Natural killer cell (primary cell): ENCODE measurements around the gene DOCK8. TPM values are rescaled to one million over a fixed set of nuclear protein-coding genes. Genes with fewer than 3 reads are reported as not detected.

ENCODE experiments used
- ATAC-seq, 3 donors: fragments of 150-1000 bp in 2 of 3; fragments of 200-7000 bp in 1 of 3; cut with Tn5 transposase; 1 replicate in 1 of 3; 2 replicates in 2 of 3; pipeline ENCODE4 v1.10.0; 2021; ENCODE audit warnings: mild to moderate bottlenecking in 2 of 3, moderate library complexity in 2 of 3
- DNase-seq, 2 donors: peaks; one replicate each; pipeline versions ENCODE4 v3.0.0 to v3.0.0-alpha.2; 2013 to 2021; ENCODE audit warnings: mixed read lengths in 1 of 2
- H3K27ac ChIP-seq: one replicate; pipeline ENCODE4 v1.5.1; 2013; ENCODE audit warnings: mild to moderate bottlenecking, low read length
- H3K27me3 ChIP-seq: one replicate; pipeline ENCODE4 v1.6.1; 2013; ENCODE audit warnings: low read length; ENCODE audit not compliant: control insufficient read depth, insufficient read depth
- H3K36me3 ChIP-seq: one replicate; pipeline ENCODE4 v1.6.1; 2013; ENCODE audit warnings: low read length; ENCODE audit not compliant: control insufficient read depth, insufficient read depth
- H3K4me1 ChIP-seq: one replicate; pipeline ENCODE4 v1.6.1; 2013; ENCODE audit warnings: low read length; ENCODE audit not compliant: control insufficient read depth, insufficient read depth
- H3K4me3 ChIP-seq: one replicate; pipeline ENCODE4 v1.5.1; 2013; ENCODE audit warnings: low read length
- H3K9me3 ChIP-seq: one replicate; pipeline ENCODE4 v1.6.1; 2013; ENCODE audit warnings: low read length; ENCODE audit not compliant: control insufficient read depth, insufficient read depth
- H3K27ac Mint-ChIP-seq, 2 donors: one replicate each; pipeline ENCODE4 v1.8.0; 2022; ENCODE audit warnings: mild to moderate bottlenecking in 2 of 2, mixed read lengths in 2 of 2, moderate library complexity in 1 of 2
- H3K27me3 Mint-ChIP-seq, 2 donors: one replicate each; pipeline ENCODE4 v1.8.0; 2022; ENCODE audit warnings: low read depth in 2 of 2, mixed read lengths in 2 of 2
- H3K36me3 Mint-ChIP-seq: one replicate; pipeline ENCODE4 v1.8.0; 2022; ENCODE audit warnings: mixed read lengths
- H3K4me1 Mint-ChIP-seq, 2 donors: one replicate each; pipeline ENCODE4 v1.8.0; 2022; ENCODE audit warnings: mixed read lengths in 2 of 2
- H3K4me3 Mint-ChIP-seq: one replicate; pipeline ENCODE4 v1.8.0; 2022; ENCODE audit warnings: mild to moderate bottlenecking, moderate library complexity, mixed read lengths
- H3K9me3 Mint-ChIP-seq, 2 donors: one replicate each; pipeline ENCODE4 v1.8.0; 2022; ENCODE audit warnings: mixed read lengths in 2 of 2
- CTCF ChIP-seq: fragments of 200-600 bp; IDR thresholded peaks from one replicate; pipeline ENCODE4 v1.8.0; 2022; ENCODE audit warnings: antibody characterized with exemption
- WGBS: methylation state at CpG from one replicate; pipeline ENCODE4 v1.1.7; 2013; ENCODE audit warnings: missing lambda C conversion rate; ENCODE audit not compliant: insufficient coverage; 5-methylcytosine and 5-hydroxymethylcytosine counted together
- intact Hi-C: fragments of 100-400 bp; cut with micrococcal nuclease; formaldehyde crosslinking; loops from one replicate; pipeline ENCODE4 v1.14.2; 2022
- total RNA-seq, 4 donors: library from RNA; stranded (reverse); fragments of 120-200 nt in 1 of 4; gene quantifications; one replicate each; pipeline versions ENCODE4 v1.2.3 to v1.2.4, GENCODE V29; 2013 to 2022

Gene DOCK8
- total RNA-seq, 3 donors from 2014 or later (not counting 1 experiment from before 2014, with no cell fraction given), result 156 to 211 (median 207) TPM

- H3K36me3 ChIP-seq, result no peaks in the 10 kb centered on the region
- intact Hi-C loops, result no loop called here
- H3K36me3 Mint-ChIP-seq, result no peaks in the 10 kb centered on the region
- H3K4me1 ChIP-seq, result peaks cover 22% of the 10 kb centered on the region
- H3K4me3 ChIP-seq, result no peak overlapping the region
- WGBS, result 96% methylated on average over 7 of the region's 7 CpGs
- TF ChIP-seq CTCF, result no peak
- DNase-seq (no peak), ATAC-seq (no peak)
- no peaks in the 10 kb centered on the region for H3K9me3 Mint-ChIP-seq
- H3K27ac Mint-ChIP-seq, result no peak overlapping the region
- no peaks in the 10 kb centered on the region for H3K27me3 ChIP-seq
- H3K27me3 Mint-ChIP-seq, result no peaks in the 10 kb centered on the region
- no peaks in the 10 kb centered on the region for H3K9me3 ChIP-seq
- H3K4me3 Mint-ChIP-seq, result no peak overlapping the region
- H3K4me1 Mint-ChIP-seq, result peaks cover 29% of the 10 kb centered on the region in 2 donors
- no peak overlapping the region for H3K27ac ChIP-seq
Observed at GRCh38 chr9:472479-473075, 257.9 kb downstream of the DOCK8 start.

- DNase-seq (no peak), ATAC-seq (no peak)
- H3K4me1 ChIP-seq, result no peaks in the 10 kb centered on the region
- H3K4me3 ChIP-seq, result no peak overlapping the region
- no peak overlapping the region for H3K27ac Mint-ChIP-seq
- no peaks in the 10 kb centered on the region for H3K36me3 ChIP-seq
- no peak overlapping the region for H3K27ac ChIP-seq
- no peaks in the 10 kb centered on the region for H3K9me3 Mint-ChIP-seq
- no peaks in the 10 kb centered on the region for H3K9me3 ChIP-seq
- no peak for TF ChIP-seq CTCF
- H3K27me3 ChIP-seq, result no peaks in the 10 kb centered on the region
- no peaks in the 10 kb centered on the region for H3K36me3 Mint-ChIP-seq
- intact Hi-C loops, result no loop called here
- no peaks in the 10 kb centered on the region for H3K27me3 Mint-ChIP-seq
- no peak overlapping the region for H3K4me3 Mint-ChIP-seq
- no peaks in the 10 kb centered on the region for H3K4me1 Mint-ChIP-seq
Observed at GRCh38 chr9:477193-477592, 262.5 kb downstream of the DOCK8 start.

DNA sequence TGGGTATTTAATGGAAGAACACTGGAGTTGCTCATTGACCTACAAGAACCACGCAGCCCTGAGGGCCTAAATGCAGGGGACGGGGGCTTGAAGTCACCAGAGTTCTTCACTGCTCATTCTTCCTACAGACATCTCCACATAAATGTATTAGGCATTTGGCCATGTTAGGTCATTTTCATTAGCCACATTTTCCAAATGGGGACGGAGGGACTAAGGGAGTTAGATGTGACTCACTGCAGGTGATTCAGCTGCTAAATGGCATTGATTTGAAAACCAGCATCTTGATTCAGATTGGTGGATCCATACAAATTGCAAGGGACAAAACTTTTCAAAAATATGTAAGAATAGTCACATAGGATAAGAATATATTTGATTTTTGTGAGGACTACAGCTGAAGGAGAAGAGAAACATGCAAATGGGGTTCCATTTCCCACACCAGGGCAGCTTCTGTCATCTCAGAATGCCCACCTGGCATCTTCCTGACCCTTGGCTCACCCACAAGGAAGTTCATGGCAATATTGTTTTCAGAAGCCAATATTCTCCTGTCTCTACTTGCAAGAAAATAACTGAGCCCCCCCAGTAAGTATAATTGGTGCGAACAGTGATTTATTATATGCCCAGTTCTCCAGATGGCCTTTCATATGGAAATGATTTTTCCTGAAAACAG is 264.8 kb downstream of the DOCK8 start:
- Mint-ChIP-seq H3K4me3 (no peak overlapping the region), H3K9me3 (no peaks in the 10 kb centered on the region), H3K4me1 (no peaks in the 10 kb centered on the region), H3K27me3 (no peaks in the 10 kb centered on the region), H3K27ac (no peak overlapping the region), H3K36me3 (no peaks in the 10 kb centered on the region)
- Histone ChIP-seq H3K4me3 (no peak overlapping the region), H3K27me3 (no peaks in the 10 kb centered on the region), H3K36me3 (no peaks in the 10 kb centered on the region), H3K4me1 (no peaks in the 10 kb centered on the region), H3K27ac (no peak overlapping the region), H3K9me3 (no peaks in the 10 kb centered on the region)
- ATAC-seq (no peak), DNase-seq (no peak)
- 100% methylated on average over 3 of the region's 4 CpGs for WGBS
- TF ChIP-seq CTCF, result no peak
- intact Hi-C loops, result no loop called here

DNA sequence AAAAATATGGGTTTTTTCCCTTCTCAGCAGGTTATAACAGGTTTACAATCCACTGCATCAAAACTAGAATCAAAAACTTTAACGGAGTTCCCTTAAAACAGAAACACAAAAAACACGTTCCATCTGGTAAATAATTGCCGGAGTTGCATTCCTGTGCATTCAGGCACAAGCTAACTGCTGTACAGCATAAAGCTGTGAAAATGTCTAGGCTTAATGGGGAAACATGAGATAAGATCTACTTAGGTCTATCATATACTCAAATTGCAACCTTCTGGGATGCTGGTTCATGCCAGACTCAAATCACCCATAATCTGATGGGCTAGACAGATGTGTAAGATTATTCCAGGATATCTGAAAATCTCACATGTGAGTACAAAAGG is 265.3 kb downstream of the DOCK8 start:
- no peak overlapping the region for H3K27ac Mint-ChIP-seq
- no peak overlapping the region for H3K4me3 Mint-ChIP-seq
- no peaks in the 10 kb centered on the region for H3K27me3 Mint-ChIP-seq
- 97% methylated on average over 3 of the region's 3 CpGs for WGBS
- Histone ChIP-seq H3K9me3 (no peaks in the 10 kb centered on the region), H3K36me3 (no peaks in the 10 kb centered on the region), H3K4me1 (no peaks in the 10 kb centered on the region), H3K4me3 (no peak overlapping the region), H3K27ac (no peak overlapping the region), H3K27me3 (no peaks in the 10 kb centered on the region)
- H3K4me1 Mint-ChIP-seq, result no peaks in the 10 kb centered on the region
- no peaks in the 10 kb centered on the region for H3K36me3 Mint-ChIP-seq
- DNase-seq, result no peak
- no peak for TF ChIP-seq CTCF
- no peak for ATAC-seq
- intact Hi-C loops, result no loop called here
- H3K9me3 Mint-ChIP-seq, result no peaks in the 10 kb centered on the region
